Measurements from ENCODE around the gene PRDM8.

GRCh38 chr4:80201252-80202151 lies 4.2 kb downstream of the PRDM8 start:
- TF ChIP-seq POLR2A (IDR thresholded peaks at IDR 0.05; ENCODE audit: low read depth, low read length) (no peak), POLR2AphosphoS5 (IDR thresholded peaks at IDR 0.05; ENCODE audit: low read depth, low read length) (no peak), TAF1 (IDR thresholded peaks at IDR 0.05; ENCODE audit: borderline replicate concordance, low read depth, low read length) (no peak)
